ENCODE results near the gene PCDHGA12. TPM values are rescaled to one million over a fixed set of nuclear protein-coding genes. Genes with fewer than 3 reads are reported as not detected.

PCDHGA12 gene
- total RNA-seq, 1 donor from 2014 or later, result 2.9 TPM

DNA sequence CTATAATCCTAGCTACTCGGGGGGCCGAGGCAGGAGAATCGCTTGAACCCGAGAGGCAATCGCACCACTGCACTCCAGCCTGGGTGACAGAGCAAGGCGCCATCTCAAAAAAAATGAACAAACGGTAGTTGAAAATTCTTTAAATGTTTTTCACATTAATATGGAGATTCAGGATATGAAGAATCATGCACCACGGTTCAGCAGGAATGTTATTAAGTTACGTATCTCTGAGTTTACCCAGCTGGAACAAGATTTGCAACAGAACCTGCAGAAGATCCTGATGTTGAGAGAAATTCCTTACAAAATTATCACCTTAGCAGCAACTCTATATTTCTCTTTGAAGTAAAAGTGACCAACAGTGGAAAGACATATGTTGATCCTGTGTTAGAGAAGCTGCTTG is 10.0 kb downstream of the PCDHGA12 start:
- Mint-ChIP-seq H3K27me3 (no peaks in the 10 kb centered on the region), H3K27ac (no peak overlapping the region), H3K36me3 (ENCODE audit: insufficient read depth) (peaks cover 36% of the 10 kb centered on the region), H3K4me3 (ENCODE audit: low read depth) (no peak overlapping the region), H3K9me3 (ENCODE audit: low read depth) (peaks cover 34% of the 10 kb centered on the region), H3K4me1 (ENCODE audit: low read depth) (no peaks in the 10 kb centered on the region)
- no peak for TF ChIP-seq CTCF (IDR thresholded peaks at IDR 0.05; ENCODE audit: unreplicated experiment)
- DNase-seq (ENCODE audit: low spot score, unreplicated experiment), result no peak

DNA sequence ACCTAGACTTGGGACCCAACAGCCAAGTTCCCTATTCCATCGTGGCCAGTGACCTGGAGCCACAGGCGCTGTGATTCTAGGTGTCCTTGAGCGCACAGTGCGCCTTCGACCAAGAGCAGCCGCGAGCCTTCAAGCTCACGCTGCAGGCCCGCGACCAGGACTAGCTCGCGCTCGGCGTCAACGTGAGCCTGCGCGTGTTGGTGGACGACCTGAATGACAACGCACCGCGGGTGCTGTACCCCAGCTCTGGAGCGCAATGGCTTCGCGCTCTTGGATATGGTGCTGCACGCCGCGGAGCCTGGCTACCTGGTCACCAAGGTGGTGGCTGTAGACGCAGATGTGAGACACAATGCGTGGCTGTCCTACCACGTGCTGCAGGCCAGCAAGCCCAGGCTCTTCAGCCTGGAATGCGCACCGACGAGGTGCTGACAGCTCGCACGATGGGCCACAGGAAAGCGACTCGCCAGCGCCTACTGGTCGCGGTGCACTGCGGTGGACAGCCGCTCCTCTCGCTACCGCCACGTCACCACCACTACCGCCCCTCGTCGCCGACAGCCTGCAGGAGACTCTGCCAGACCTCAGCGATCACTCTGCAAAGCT is 11.4 kb downstream of the PCDHGA12 start:
- no peak for DNase-seq (ENCODE audit: low spot score, unreplicated experiment)
- H3K4me3 Mint-ChIP-seq (ENCODE audit: low read depth), result no peak overlapping the region
- peaks cover 25% of the 10 kb centered on the region for H3K9me3 Mint-ChIP-seq (ENCODE audit: low read depth)
- H3K27me3 Mint-ChIP-seq, result no peaks in the 10 kb centered on the region
- H3K27ac Mint-ChIP-seq, result no peak overlapping the region
- peaks cover 31% of the 10 kb centered on the region for H3K36me3 Mint-ChIP-seq (ENCODE audit: insufficient read depth)
- no peak for TF ChIP-seq CTCF (IDR thresholded peaks at IDR 0.05; ENCODE audit: unreplicated experiment)
- H3K4me1 Mint-ChIP-seq (ENCODE audit: low read depth), result no peaks in the 10 kb centered on the region

DNA sequence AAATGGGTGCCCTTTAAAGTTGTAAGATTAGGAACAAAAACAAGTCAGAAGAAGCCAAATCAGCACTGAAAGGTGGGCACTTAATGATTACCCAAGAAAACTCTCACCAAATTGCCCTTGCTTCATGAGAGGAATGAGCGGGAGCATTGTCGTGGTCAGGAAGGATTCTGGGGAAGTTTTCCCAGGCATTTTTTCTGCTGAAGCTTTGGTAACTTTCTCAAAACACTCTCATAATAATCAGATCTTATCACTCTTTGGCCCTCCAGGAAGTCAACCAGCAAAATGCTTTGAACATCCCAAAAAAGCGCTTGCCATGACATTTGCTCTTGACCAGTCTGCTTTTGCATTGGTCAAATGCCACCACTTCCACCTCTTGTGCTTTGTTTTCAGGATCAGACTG is 35.0 kb downstream of the PCDHGA12 start:
- no peak overlapping the region for H3K27ac Mint-ChIP-seq
- no peak for TF ChIP-seq CTCF (IDR thresholded peaks at IDR 0.05; ENCODE audit: unreplicated experiment)
- H3K36me3 Mint-ChIP-seq (ENCODE audit: insufficient read depth), result no peaks in the 10 kb centered on the region
- H3K27me3 Mint-ChIP-seq, result no peaks in the 10 kb centered on the region
- no peak for DNase-seq (ENCODE audit: low spot score, unreplicated experiment)
- no peak overlapping the region for H3K4me3 Mint-ChIP-seq (ENCODE audit: low read depth)
- no peaks in the 10 kb centered on the region for H3K9me3 Mint-ChIP-seq (ENCODE audit: low read depth)
- no peaks in the 10 kb centered on the region for H3K4me1 Mint-ChIP-seq (ENCODE audit: low read depth)

GRCh38 chr5:141475625-141476131 is 45.4 kb downstream of the PCDHGA12 start, which contains the start of gene PCDHGC3:
PCDHGC3 (plus strand) TSS chr5:141475966; CDS start chr5:141476117, 151 bp downstream.
- peaks cover 7% of the 10 kb centered on the region for H3K4me1 Mint-ChIP-seq (ENCODE audit: low read depth)
- H3K4me3 Mint-ChIP-seq (ENCODE audit: low read depth), result peak within 1 kb of the TSS; percentile 92
- peaks cover 35% of the 10 kb centered on the region for H3K27me3 Mint-ChIP-seq
- peak within 1 kb of the TSS; percentile 95 for H3K27ac Mint-ChIP-seq
- peak; percentile 65 for DNase-seq (ENCODE audit: low spot score, unreplicated experiment)
- no peak for TF ChIP-seq CTCF (IDR thresholded peaks at IDR 0.05; ENCODE audit: unreplicated experiment)
- peaks cover 6% of the 10 kb centered on the region for H3K9me3 Mint-ChIP-seq (ENCODE audit: low read depth)
- peaks cover 8% of the 10 kb centered on the region for H3K36me3 Mint-ChIP-seq (ENCODE audit: insufficient read depth)

DNA sequence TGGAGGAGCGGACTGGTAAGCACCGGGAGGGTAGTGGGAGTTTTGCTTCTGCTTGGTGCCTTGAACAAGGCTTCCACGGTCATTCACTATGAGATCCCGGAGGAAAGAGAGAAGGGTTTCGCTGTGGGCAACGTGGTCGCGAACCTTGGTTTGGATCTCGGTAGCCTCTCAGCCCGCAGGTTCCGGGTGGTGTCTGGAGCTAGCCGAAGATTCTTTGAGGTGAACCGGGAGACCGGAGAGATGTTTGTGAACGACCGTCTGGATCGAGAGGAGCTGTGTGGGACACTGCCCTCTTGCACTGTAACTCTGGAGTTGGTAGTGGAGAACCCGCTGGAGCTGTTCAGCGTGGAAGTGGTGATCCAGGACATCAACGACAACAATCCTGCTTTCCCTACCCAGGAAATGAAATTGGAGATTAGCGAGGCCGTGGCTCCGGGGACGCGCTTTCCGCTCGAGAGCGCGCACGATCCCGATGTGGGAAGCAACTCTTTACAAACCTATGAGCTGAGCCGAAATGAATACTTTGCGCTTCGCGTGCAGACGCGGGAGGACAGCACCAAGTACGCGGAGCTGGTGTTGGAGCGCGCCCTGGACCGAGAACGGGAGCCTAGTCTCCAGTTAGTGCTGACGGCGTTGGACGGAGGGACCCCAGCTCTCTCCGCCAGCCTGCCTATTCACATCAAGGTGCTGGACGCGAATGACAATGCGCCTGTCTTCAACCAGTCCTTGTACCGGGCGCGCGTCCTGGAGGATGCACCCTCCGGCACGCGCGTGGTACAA is 46.0 kb downstream of the PCDHGA12 start:
- no peak for DNase-seq (ENCODE audit: low spot score, unreplicated experiment)
- TF ChIP-seq CTCF (IDR thresholded peaks at IDR 0.05; ENCODE audit: unreplicated experiment), result no peak
- Mint-ChIP-seq H3K9me3 (ENCODE audit: low read depth) (peaks cover 6% of the 10 kb centered on the region), H3K4me3 (ENCODE audit: low read depth) (peak overlapping the region; percentile 92), H3K27ac (peak overlapping the region; percentile 95), H3K27me3 (peaks cover 35% of the 10 kb centered on the region), H3K4me1 (ENCODE audit: low read depth) (peaks cover 7% of the 10 kb centered on the region), H3K36me3 (ENCODE audit: insufficient read depth) (peaks cover 8% of the 10 kb centered on the region)

All from progenitor cell of endocrine pancreas (in vitro differentiated cells).